H9 (cell line): ENCODE measurements around the gene MME. TPM values are rescaled to one million over a fixed set of nuclear protein-coding genes. Genes with fewer than 3 reads are reported as not detected.

Experiments used
- DNase-seq: peaks from one replicate; pipeline ENCODE4 v3.0.0-alpha.2; 2017
- H2AFZ ChIP-seq: one replicate; pipeline ENCODE4 v1.6.1; 2013; ENCODE audit warnings: mild to moderate bottlenecking, low read length, control low read depth, moderate library complexity
- H2AK5ac ChIP-seq: 2 replicates; pipeline ENCODE4 v1.6.1; 2013; ENCODE audit warnings: low read length, control low read depth, mixed read lengths; ENCODE audit not compliant: insufficient read length
- H2BK120ac ChIP-seq: one replicate; pipeline ENCODE4 v1.6.1; 2013; ENCODE audit warnings: low read depth, mild to moderate bottlenecking, low read length, control low read depth, inconsistent platforms; ENCODE audit not compliant: poor library complexity, severe bottlenecking
- H2BK12ac ChIP-seq: 2 replicates; pipeline ENCODE4 v1.6.1; 2013; ENCODE audit warnings: low read length, control low read depth, mixed read lengths, low read depth; ENCODE audit not compliant: insufficient read length
- H2BK15ac ChIP-seq: 2 replicates; pipeline ENCODE4 v1.6.1; 2013; ENCODE audit warnings: low read depth, low read length, control low read depth
- H2BK20ac ChIP-seq: one replicate; pipeline ENCODE4 v1.6.1; 2013; ENCODE audit warnings: low read depth, mild to moderate bottlenecking, low read length, control low read depth, inconsistent platforms; ENCODE audit not compliant: poor library complexity, severe bottlenecking
- H2BK5ac ChIP-seq: 2 replicates; pipeline ENCODE4 v1.6.1; 2013; ENCODE audit warnings: low read length, control low read depth, mixed read lengths; ENCODE audit not compliant: insufficient read length
- H3K14ac ChIP-seq: 2 replicates; pipeline ENCODE4 v1.6.1; 2013; ENCODE audit warnings: low read length, control low read depth; ENCODE audit not compliant: insufficient read depth
- H3K18ac ChIP-seq: 2 replicates; pipeline ENCODE4 v1.6.1; 2013; ENCODE audit warnings: low read depth, mild to moderate bottlenecking, mixed read lengths, low read length, control low read depth; ENCODE audit not compliant: insufficient read length
- H3K23ac ChIP-seq: 2 replicates; pipeline ENCODE4 v1.6.1; 2013; ENCODE audit warnings: low read length, control low read depth, mixed read lengths, low read depth; ENCODE audit not compliant: insufficient read length
- H3K23me2 ChIP-seq: 2 replicates; pipeline ENCODE4 v1.6.1; 2013; ENCODE audit warnings: low read depth, mild to moderate bottlenecking, mixed read lengths, low read length, control low read depth; ENCODE audit not compliant: insufficient read length, poor library complexity, severe bottlenecking
- H3K27ac ChIP-seq: 2 replicates; pipeline ENCODE4 v1.5.1; 2013; ENCODE audit warnings: low read length, control low read depth, mixed read lengths, low read depth; ENCODE audit not compliant: insufficient read length
- H3K27me3 ChIP-seq: 2 replicates; pipeline ENCODE4 v1.6.1; 2013; ENCODE audit warnings: low read length, control low read depth, inconsistent platforms; ENCODE audit not compliant: insufficient read depth
- H3K4ac ChIP-seq: 2 replicates; pipeline ENCODE4 v1.6.1; 2013; ENCODE audit warnings: low read depth, mild to moderate bottlenecking, control low read depth, inconsistent platforms, low read length, moderate library complexity
- H3K4me1 ChIP-seq: 2 replicates; pipeline ENCODE4 v1.6.1; 2013; ENCODE audit warnings: low read length, control low read depth, inconsistent platforms; ENCODE audit not compliant: insufficient read depth
- H3K4me2 ChIP-seq: 2 replicates; pipeline ENCODE4 v1.6.1; 2013; ENCODE audit warnings: low read length, control low read depth, mixed read lengths; ENCODE audit not compliant: insufficient read length, insufficient read depth
- H3K56ac ChIP-seq: 2 replicates; pipeline ENCODE4 v1.6.1; 2013; ENCODE audit warnings: low read depth, mild to moderate bottlenecking, mixed read lengths, low read length, control low read depth; ENCODE audit not compliant: insufficient read length
- H3K79me1 ChIP-seq: 2 replicates; pipeline ENCODE4 v1.6.1; 2013; ENCODE audit warnings: low read depth, mild to moderate bottlenecking, moderate library complexity, low read length, control low read depth, inconsistent platforms; ENCODE audit not compliant: insufficient read depth, poor library complexity, severe bottlenecking
- H3K79me2 ChIP-seq: 2 replicates; pipeline ENCODE4 v1.6.1; 2013; ENCODE audit warnings: low read length, control low read depth, inconsistent platforms; ENCODE audit not compliant: insufficient read depth
- H3K9ac ChIP-seq: 2 replicates; pipeline ENCODE4 v1.6.1; 2013; ENCODE audit warnings: low read length, control low read depth, mixed read lengths; ENCODE audit not compliant: insufficient read length; ENCODE audit errors: extremely low read depth
- H3K9me3 ChIP-seq: one replicate; pipeline ENCODE4 v1.6.1; 2013; ENCODE audit warnings: low read depth, low read length, inconsistent platforms; ENCODE audit not compliant: control insufficient read depth
- H3T11ph ChIP-seq: one replicate; pipeline ENCODE4 v1.6.1; 2013; ENCODE audit warnings: mild to moderate bottlenecking, low read length, control low read depth, inconsistent platforms
- H4K20me1 ChIP-seq: one replicate; pipeline ENCODE4 v1.6.1; 2013; ENCODE audit not compliant: control insufficient read depth, insufficient read length, insufficient read depth
- H4K5ac ChIP-seq: 2 replicates; pipeline ENCODE4 v1.6.1; 2013; ENCODE audit warnings: low read depth, mild to moderate bottlenecking, mixed read lengths, low read length, control low read depth; ENCODE audit not compliant: insufficient read length
- H4K8ac ChIP-seq: replicated peaks from 2 replicates; pipeline ENCODE4 v1.6.1; 2013; ENCODE audit warnings: low read length, control low read depth, mixed read lengths, low read depth; ENCODE audit not compliant: insufficient read length
- H4K91ac ChIP-seq: 2 replicates; pipeline ENCODE4 v1.6.1; 2013; ENCODE audit warnings: low read depth, mild to moderate bottlenecking, moderate library complexity, mixed read lengths, low read length, control low read depth; ENCODE audit not compliant: insufficient read length
- H3K27ac Mint-ChIP-seq, 3 experiments: 2 replicates in 2 of 3; 3 replicates in 1 of 3; pipeline ENCODE4 v1.8.0; 2020 to 2021; ENCODE audit warnings: mixed read lengths in 3 of 3, mild to moderate bottlenecking in 1 of 3, moderate library complexity in 1 of 3
- H3K27me3 Mint-ChIP-seq: 2 replicates; pipeline ENCODE4 v1.8.0; 2021; ENCODE audit warnings: low read depth, mild to moderate bottlenecking, moderate library complexity, mixed read lengths
- H3K36me3 Mint-ChIP-seq, 3 experiments: 2 replicates in 2 of 3; 3 replicates in 1 of 3; pipeline ENCODE4 v1.8.0; 2020 to 2021; ENCODE audit warnings: low read depth in 3 of 3, mixed read lengths in 3 of 3; ENCODE audit not compliant: insufficient read depth in 1 of 3
- H3K4me1 Mint-ChIP-seq, 2 experiments: 2 replicates each; pipeline ENCODE4 v1.8.0; 2020; ENCODE audit warnings: mixed read lengths in 2 of 2
- H3K4me3 Mint-ChIP-seq, 2 experiments: 2 replicates in 1 of 2; 3 replicates in 1 of 2; pipeline ENCODE4 v1.8.0; 2020 to 2021; ENCODE audit warnings: mild to moderate bottlenecking in 2 of 2, mixed read lengths in 2 of 2, moderate library complexity in 1 of 2
- H3K9me3 Mint-ChIP-seq, 2 experiments: 2 replicates in 1 of 2; 3 replicates in 1 of 2; pipeline ENCODE4 v1.8.0; 2020; ENCODE audit warnings: mild to moderate bottlenecking in 2 of 2, mixed read lengths in 2 of 2, moderate library complexity in 1 of 2
- CTCF ChIP-seq: fragments of 200-600 bp; sonication (generic); conservative IDR thresholded peaks from 3 replicates; pipeline ENCODE4 v1.8.0; 2021; ENCODE audit warnings: antibody characterized with exemption, mild to moderate bottlenecking
- WGBS: extraction: QIAGEN DNeasy Blood & Tissue Kit; methylation state at CpG from one replicate; pipeline ENCODE4 v1.1.7; 2013; ENCODE audit warnings: missing lambda C conversion rate, low lambda C conversion rate, mixed read lengths; ENCODE audit not compliant: insufficient read length; ENCODE audit errors: extremely low coverage; 5-methylcytosine and 5-hydroxymethylcytosine counted together
- total RNA-seq: library from RNA; stranded (reverse); gene quantifications from 2 replicates; pipeline ENCODE4 v1.2.1, GENCODE V29; 2021

MME gene
- total RNA-seq, 1 experiment from 2014 or later = 16.4 TPM

GRCh38 chr3:155225417-155225816 is 145.3 kb downstream of the MME start:
- H3K23me2 ChIP-seq = no peaks in the 10 kb centered on the region
- H2AK5ac ChIP-seq = no peak overlapping the region
- no peaks in the 10 kb centered on the region for H3K4me1 ChIP-seq
- no peak overlapping the region for H2BK5ac ChIP-seq
- H3K4ac ChIP-seq = no peak overlapping the region
- no peak overlapping the region for H4K91ac ChIP-seq
- no peaks in the 10 kb centered on the region for H3K9me3 ChIP-seq
- H3K4me1 Mint-ChIP-seq = no peaks in the 10 kb centered on the region
- no peak overlapping the region for H3K4me2 ChIP-seq
- H3K36me3 Mint-ChIP-seq = peaks cover 0 to 9% (median 0%) of the 10 kb centered on the region in 3 experiments; a peak in 2 of 7 replicates
- no peak overlapping the region for H3K4me3 Mint-ChIP-seq
- H2BK15ac ChIP-seq = no peak overlapping the region
- no peak overlapping the region for H3K23ac ChIP-seq
- no peak overlapping the region for H3K9ac ChIP-seq
- no peak overlapping the region for H2BK120ac ChIP-seq
- H3K56ac ChIP-seq = no peak overlapping the region
- DNase-seq = no peak
- no peak overlapping the region for H3T11ph ChIP-seq
- no peak overlapping the region for H2BK20ac ChIP-seq
- no CpG with 5 or more reads among the region's 5 CpGs for WGBS
- H3K27me3 ChIP-seq = no peaks in the 10 kb centered on the region
- no peaks in the 10 kb centered on the region for H3K79me1 ChIP-seq
- H3K18ac ChIP-seq = no peak overlapping the region
- H2BK12ac ChIP-seq = no peak overlapping the region
- H3K27ac ChIP-seq = no peak overlapping the region
- no peaks in the 10 kb centered on the region for H4K20me1 ChIP-seq
- no peaks in the 10 kb centered on the region for H3K79me2 ChIP-seq
- H3K27ac Mint-ChIP-seq = no peak overlapping the region
- TF ChIP-seq CTCF = no peak
- no peak overlapping the region for H4K8ac ChIP-seq
- no peak overlapping the region for H2AFZ ChIP-seq
- peaks cover 0 to 2% of the 10 kb centered on the region in 2 experiments; a peak in 1 of 5 replicates for H3K9me3 Mint-ChIP-seq
- H3K14ac ChIP-seq = no peak overlapping the region
- no peak overlapping the region for H4K5ac ChIP-seq
- H3K27me3 Mint-ChIP-seq = no peaks in the 10 kb centered on the region
